ENCODE data around the gene SNTB2. TPM values are rescaled to one million over a fixed set of nuclear protein-coding genes. Genes with fewer than 3 reads are reported as not detected.

SNTB2 gene
- total and polyA plus RNA-seq, 9 of the 15 experiments (the other 6 are each of a cell fraction or from before 2014, with no cell fraction given), result 1.2 to 13.7 (median 5.7) TPM

GRCh38 chr16:69286941-69287713, 100.2 kb downstream of the SNTB2 start (continued):
- TF ChIP-seq, protein P1, sequence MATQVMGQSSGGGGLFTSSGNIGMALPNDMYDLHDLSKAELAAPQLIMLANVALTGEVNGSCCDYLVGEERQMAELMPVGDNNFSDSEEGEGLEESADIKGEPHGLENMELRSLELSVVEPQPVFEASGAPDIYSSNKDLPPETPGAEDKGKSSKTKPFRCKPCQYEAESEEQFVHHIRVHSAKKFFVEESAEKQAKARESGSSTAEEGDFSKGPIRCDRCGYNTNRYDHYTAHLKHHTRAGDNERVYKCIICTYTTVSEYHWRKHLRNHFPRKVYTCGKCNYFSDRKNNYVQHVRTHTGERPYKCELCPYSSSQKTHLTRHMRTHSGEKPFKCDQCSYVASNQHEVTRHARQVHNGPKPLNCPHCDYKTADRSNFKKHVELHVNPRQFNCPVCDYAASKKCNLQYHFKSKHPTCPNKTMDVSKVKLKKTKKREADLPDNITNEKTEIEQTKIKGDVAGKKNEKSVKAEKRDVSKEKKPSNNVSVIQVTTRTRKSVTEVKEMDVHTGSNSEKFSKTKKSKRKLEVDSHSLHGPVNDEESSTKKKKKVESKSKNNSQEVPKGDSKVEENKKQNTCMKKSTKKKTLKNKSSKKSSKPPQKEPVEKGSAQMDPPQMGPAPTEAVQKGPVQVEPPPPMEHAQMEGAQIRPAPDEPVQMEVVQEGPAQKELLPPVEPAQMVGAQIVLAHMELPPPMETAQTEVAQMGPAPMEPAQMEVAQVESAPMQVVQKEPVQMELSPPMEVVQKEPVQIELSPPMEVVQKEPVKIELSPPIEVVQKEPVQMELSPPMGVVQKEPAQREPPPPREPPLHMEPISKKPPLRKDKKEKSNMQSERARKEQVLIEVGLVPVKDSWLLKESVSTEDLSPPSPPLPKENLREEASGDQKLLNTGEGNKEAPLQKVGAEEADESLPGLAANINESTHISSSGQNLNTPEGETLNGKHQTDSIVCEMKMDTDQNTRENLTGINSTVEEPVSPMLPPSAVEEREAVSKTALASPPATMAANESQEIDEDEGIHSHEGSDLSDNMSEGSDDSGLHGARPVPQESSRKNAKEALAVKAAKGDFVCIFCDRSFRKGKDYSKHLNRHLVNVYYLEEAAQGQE (IDR thresholded peaks at IDR 0.05; ENCODE audit: borderline replicate concordance), result peak; percentile 54; the same call in 1 of the 2 replicates
- TF ChIP-seq, protein P1 (CRISPR knock-in tag; IDR thresholded peaks at IDR 0.05; ENCODE audit: low read depth), result no peak
- TF ChIP-seq CEBPB (tag; IDR thresholded peaks at IDR 0.05) (peak; percentile 94), COPS2 (conservative IDR thresholded peaks at IDR 0.05) (no peak), MEF2A (IDR thresholded peaks at IDR 0.05; ENCODE audit: control insufficient read depth, low read depth, low read length) (peak; percentile 66; the same call in 1 of the 2 replicates), KLF10 (CRISPR knock-in tag; IDR thresholded peaks at IDR 0.05) (no peak), SFPQ (IDR thresholded peaks at IDR 0.05; ENCODE audit: low read depth, low read length) (no peak), ZNF79 (CRISPR knock-in tag; IDR thresholded peaks at IDR 0.05; ENCODE audit: low read depth) (no peak), ZNF224 (CRISPR knock-in tag; IDR thresholded peaks at IDR 0.05) (no peak), ZNF12 (CRISPR knock-in tag; IDR thresholded peaks at IDR 0.05) (no peak), ZNF239 (CRISPR knock-in tag; IDR thresholded peaks at IDR 0.05) (no peak), ZKSCAN8 (CRISPR knock-in tag; IDR thresholded peaks at IDR 0.05) (no peak), DNMT1 (IDR thresholded peaks at IDR 0.05) (no peak), ZNF212 (CRISPR knock-in tag; IDR thresholded peaks at IDR 0.05) (no peak), ZNF384 (IDR thresholded peaks at IDR 0.05; ENCODE audit: low read depth, low read length) (peak; percentile 61), SP2 (IDR thresholded peaks at IDR 0.05; ENCODE audit: extremely low read depth, low read depth, low read length, poor library complexity, severe bottlenecking) (no peak)
- TF ChIP-seq, protein P2, sequence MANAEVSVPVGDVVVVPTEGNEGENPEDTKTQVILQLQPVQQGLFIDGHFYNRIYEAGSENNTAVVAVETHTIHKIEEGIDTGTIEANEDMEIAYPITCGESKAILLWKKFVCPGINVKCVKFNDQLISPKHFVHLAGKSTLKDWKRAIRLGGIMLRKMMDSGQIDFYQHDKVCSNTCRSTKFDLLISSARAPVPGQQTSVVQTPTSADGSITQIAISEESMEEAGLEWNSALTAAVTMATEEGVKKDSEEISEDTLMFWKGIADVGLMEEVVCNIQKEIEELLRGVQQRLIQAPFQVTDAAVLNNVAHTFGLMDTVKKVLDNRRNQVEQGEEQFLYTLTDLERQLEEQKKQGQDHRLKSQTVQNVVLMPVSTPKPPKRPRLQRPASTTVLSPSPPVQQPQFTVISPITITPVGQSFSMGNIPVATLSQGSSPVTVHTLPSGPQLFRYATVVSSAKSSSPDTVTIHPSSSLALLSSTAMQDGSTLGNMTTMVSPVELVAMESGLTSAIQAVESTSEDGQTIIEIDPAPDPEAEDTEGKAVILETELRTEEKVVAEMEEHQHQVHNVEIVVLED (CRISPR knock-in tag; IDR thresholded peaks at IDR 0.05), result no peak

All from K562 (cell line).